GM12874 (cell line): ENCODE data around the gene TPGS1.

Source experiments
- TF ChIP-seq, protein P1 (sequence below): IDR thresholded peaks from 2 replicates; pipeline ENCODE4 v1.5.1; 2011; ENCODE audit warnings: low read depth, mild to moderate bottlenecking, control low read depth, low read length, moderate library complexity; ENCODE audit not compliant: insufficient read depth

The TPGS1 gene

DNA sequence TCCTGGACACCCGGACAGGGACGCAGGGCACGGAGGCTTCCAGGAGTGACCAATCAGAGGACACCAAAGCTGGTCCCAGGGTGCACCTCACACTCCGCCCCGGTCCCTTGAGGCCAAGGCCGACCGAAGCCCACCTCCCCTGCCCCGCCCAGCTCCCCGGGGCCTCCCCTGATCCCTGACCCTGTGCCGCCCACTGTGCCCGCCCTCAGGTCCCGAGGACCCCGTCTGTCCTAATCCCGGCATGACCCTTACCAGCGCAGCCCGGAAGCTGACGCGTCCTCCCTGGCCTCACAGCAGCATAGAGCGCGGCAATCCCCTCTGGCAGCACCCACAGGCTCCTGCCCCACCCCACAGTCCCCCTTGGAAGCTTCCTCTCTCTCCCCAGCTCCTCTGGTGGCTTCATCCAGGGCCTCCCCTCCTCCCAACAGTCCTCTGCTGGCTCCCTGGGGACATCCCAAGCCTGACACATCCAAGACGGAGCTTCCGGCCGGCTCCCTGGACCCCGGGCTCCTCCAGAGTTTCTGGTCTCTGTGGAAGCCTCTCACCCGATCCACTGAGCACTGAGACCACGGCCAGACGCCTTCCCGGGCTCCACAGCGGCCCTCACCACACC lies 16.9 kb downstream of the TPGS1 start:
- TF ChIP-seq, protein P1, sequence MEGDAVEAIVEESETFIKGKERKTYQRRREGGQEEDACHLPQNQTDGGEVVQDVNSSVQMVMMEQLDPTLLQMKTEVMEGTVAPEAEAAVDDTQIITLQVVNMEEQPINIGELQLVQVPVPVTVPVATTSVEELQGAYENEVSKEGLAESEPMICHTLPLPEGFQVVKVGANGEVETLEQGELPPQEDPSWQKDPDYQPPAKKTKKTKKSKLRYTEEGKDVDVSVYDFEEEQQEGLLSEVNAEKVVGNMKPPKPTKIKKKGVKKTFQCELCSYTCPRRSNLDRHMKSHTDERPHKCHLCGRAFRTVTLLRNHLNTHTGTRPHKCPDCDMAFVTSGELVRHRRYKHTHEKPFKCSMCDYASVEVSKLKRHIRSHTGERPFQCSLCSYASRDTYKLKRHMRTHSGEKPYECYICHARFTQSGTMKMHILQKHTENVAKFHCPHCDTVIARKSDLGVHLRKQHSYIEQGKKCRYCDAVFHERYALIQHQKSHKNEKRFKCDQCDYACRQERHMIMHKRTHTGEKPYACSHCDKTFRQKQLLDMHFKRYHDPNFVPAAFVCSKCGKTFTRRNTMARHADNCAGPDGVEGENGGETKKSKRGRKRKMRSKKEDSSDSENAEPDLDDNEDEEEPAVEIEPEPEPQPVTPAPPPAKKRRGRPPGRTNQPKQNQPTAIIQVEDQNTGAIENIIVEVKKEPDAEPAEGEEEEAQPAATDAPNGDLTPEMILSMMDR, result no peak

DNA sequence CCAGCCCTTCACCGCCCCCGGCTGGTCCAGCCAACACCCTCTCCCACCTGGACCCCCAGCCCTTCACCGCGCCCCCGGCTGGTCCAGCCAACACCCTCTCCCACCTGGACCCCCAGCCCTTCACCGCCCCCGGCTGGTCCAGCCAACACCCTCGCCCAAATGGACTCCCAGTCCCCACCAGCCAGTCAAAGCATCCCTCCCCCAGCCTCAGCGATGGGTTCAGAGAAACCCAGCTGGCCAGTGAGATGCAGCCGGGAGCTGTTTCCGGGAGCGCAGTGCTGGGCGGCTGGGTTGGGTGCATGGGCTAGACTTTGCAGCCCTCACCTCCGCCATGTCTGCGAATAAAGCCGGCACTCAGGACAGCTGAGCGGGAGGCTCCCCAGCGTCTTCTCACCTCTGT lies 17.7 kb downstream of the TPGS1 start:
- TF ChIP-seq, protein P1, result no peak

DNA sequence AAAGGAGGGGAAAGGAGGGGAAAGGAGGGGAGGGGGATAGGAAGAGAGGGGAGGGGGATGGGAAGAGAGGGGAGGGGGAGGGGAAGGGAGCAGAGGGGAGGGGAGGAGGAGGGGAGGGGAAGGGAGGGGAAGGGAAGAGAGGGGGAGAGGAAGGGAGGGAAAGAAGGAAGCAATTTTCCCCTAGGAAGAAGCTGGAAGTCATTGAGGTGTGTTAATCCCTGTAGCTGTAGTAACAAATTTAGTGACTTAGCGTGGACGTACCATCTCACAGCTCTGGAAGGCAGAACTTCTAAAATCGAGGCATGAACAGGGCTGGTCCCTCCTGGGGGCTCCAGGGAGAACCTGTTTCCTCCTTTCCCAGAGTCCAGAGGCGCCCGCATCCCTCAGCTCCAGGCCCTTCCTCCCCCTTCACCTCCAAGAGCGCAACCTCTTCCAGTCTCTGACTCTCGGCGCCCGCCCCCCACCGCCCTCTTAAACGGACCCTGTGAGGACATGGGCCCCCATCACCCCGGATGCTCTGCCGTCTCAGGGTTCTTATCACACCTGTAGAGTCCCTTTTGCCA lies 18.6 kb downstream of the TPGS1 start:
- TF ChIP-seq, protein P1, result no peak

DNA sequence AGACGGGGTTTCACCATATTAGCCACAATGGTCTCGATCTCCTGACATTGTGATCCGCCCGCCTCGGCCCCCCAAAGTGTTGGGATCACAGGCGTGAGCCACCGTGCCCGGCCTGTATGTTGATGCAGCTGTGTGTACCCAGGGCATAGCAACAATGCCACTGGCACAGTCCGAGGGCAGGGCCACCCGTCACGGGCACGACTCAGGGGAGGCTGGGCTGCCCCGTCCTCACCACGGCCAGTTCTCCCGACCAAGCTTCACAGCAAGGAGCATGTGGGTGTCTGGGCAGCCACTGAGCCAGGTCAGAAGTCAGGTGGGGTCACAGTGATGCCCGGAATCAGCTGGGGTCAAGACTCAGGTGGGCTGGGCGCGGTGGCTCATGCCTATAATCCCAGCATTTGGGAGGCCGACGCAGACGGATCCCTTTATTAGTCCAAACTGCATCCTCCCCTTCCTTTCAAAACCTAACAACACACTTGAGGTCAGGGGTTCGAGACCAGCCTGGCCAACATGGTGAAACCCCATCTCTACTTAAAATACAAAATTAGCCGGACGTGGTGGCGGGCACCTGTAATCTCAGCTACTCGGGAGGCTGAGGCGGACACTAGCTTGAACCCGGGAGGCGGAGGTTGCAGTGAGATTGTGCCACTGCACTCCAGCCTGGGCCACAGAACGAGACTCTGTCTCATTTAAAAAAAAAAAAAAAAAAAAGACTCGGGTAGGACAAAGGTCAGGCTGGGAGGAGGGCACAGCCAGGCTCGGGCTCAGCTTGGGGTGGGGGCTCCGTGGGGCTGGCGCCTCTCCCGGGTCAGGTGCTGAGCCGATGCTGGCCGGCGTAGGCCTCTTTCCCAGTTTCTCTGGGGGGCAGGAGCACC lies 23.1 kb downstream of the TPGS1 start:
- TF ChIP-seq, protein P1, result no peak

DNA sequence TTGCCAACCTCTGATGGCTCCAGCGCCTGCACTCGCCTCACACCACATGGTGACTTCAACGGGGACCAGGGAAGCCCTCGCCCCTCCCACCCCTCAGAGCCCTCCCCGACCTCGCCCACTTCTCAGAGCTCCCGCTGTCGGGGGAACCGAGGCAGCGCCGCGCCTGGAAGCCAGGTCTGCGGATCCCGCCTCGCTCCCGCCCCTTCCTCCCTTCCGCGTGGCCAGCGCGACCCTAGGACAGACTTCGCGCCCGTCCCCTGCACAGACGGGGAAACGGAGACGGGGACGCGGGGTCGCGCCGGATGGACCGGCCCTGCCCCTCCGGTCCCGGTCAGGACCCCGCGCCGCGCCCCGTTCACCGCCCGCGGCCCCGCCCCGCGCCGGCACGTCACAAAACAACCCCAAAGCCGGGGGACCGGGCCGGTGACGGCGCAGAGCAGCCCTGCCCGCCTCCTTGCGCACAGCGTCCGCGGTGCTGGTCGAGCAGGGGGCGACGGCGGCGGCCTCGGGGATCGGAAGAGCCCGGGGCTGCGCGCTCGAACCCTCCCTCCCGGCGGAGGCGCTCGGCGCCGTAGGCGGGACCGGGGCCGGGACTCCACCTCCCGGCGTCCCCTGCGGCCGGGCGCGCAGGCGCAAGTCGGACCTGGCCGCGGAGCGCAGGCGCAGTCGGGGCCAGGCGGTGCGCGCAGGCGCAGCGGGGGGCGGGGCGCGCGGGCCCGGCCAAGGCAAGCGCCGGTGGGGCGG lies 23.9 kb downstream of the TPGS1 start:
- TF ChIP-seq, protein P1, result peak; percentile 7; the same call in 1 of the 2 replicates

DNA sequence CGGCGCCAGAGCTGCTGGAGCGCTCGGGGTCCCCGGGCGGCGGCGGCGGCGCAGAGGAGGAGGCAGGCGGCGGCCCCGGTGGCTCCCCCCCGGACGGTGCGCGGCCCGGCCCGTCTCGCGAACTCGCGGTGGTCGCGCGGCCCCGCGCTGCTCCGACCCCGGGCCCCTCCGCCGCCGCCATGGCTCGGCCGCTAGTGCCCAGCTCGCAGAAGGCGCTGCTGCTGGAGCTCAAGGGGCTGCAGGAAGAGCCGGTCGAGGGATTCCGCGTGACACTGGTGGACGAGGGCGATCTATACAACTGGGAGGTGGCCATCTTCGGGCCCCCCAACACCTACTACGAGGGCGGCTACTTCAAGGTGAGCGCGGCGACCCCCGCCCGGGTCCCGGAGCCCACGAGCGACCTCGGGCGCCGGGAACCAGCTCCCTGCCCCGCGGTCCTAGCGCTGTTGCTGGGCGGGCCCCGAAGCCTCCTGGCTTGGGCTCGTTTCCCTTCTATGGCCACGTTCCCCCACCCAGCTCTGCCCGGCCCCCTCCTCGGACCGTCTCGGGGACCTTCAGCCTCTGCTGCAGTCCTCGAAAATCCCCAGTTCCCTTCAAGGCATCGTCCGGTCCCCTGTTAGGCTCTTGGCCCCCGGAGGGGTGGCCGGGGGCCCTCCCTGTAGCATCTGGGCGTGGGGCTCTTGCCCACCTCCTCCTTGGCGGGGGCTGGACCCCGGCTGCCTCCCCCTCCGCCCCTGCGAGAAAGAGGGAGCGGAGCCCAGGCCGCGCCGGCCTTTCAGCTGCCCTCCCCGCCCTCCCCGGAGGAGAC lies 24.7 kb downstream of the TPGS1 start, which contains the start of gene CDC34:
CDC34 (plus strand) TSS at position 8 of the 808 bp plus-strand sequence; CDS start at position 180, 172 bp downstream.
- TF ChIP-seq, protein P1, result no peak
